Lung (tissue), 12 donors: ENCODE measurements around the gene THAP7. TPM values are rescaled to one million over a fixed set of nuclear protein-coding genes. Genes with fewer than 3 reads are reported as not detected.

ENCODE experiments used
- ATAC-seq: fragments of 200-7000 bp; cut with Tn5 transposase; one replicate; pipeline ENCODE4 v1.9.1; 2020; ENCODE audit warnings: moderate number of reproducible peaks; ENCODE audit not compliant: insufficient read depth, low FRiP score
- DNase-seq, 3 donors: peaks; one replicate each; pipeline ENCODE4 v3.0.0-alpha.2; 2013 to 2017
- H3K27ac ChIP-seq, 2 donors: one replicate each; pipeline ENCODE4 v1.5.1; 2013; ENCODE audit warnings: mild to moderate bottlenecking in 2 of 2, moderate library complexity in 2 of 2, control low read depth in 1 of 2, inconsistent platforms in 1 of 2, low read depth in 1 of 2, low read length in 1 of 2
- H3K27me3 ChIP-seq, 3 donors: one replicate each; pipeline ENCODE4 v1.5.1; 2013; ENCODE audit warnings: low read length in 2 of 3; ENCODE audit not compliant: control insufficient read depth in 3 of 3, insufficient read depth in 3 of 3
- H3K36me3 ChIP-seq, 4 donors: one replicate each; pipeline ENCODE4 v1.5.1; 2013; ENCODE audit warnings: low read length in 4 of 4, mild to moderate bottlenecking in 1 of 4, moderate library complexity in 1 of 4; ENCODE audit not compliant: control insufficient read depth in 4 of 4, insufficient read depth in 4 of 4
- H3K4me1 ChIP-seq, 5 donors: one replicate each; pipeline ENCODE4 v1.5.1; 2013; ENCODE audit warnings: low read length in 5 of 5, mild to moderate bottlenecking in 2 of 5, moderate library complexity in 1 of 5; ENCODE audit not compliant: control insufficient read depth in 5 of 5, insufficient read depth in 5 of 5
- H3K4me3 ChIP-seq: one replicate; pipeline ENCODE4 v1.5.1; 2013; ENCODE audit warnings: mild to moderate bottlenecking, control low read depth, moderate library complexity
- H3K9ac ChIP-seq, 2 donors: one replicate each; pipeline ENCODE4 v1.5.1; 2013; ENCODE audit warnings: low read length in 2 of 2, control low read depth in 1 of 2; ENCODE audit not compliant: insufficient read depth in 1 of 2
- H3K9me3 ChIP-seq, 4 donors: one replicate each; pipeline ENCODE4 v1.5.1; 2013; ENCODE audit warnings: low read length in 3 of 4, mild to moderate bottlenecking in 1 of 4, moderate library complexity in 1 of 4; ENCODE audit not compliant: control insufficient read depth in 4 of 4, insufficient read depth in 3 of 4
- WGBS, 2 donors: extraction: QIAGEN DNeasy Blood & Tissue Kit; methylation state at CpG; one replicate each; pipeline ENCODE4 v1.1.7; 2013; 5-methylcytosine and 5-hydroxymethylcytosine counted together
- polyA plus RNA-seq, 2 donors: library from polyadenylated mRNA; stranded (reverse); fragments of 200-250 nt; gene quantifications; one replicate each; pipeline ENCODE4 v1.2.1, GENCODE V29; 2013
- total RNA-seq, 2 donors: library from RNA; depleted of rRNA in 1 of 2; stranded (reverse); fragments of >200 nt in 1 of 2; gene quantifications; one replicate each; pipeline ENCODE4 v1.2.1, GENCODE V29; 2014 to 2021
- TF ChIP-seq, protein P1 (sequence below): IDR thresholded peaks from 2 replicates; pipeline ENCODE4 v1.5.1; 2012; ENCODE audit warnings: mild to moderate bottlenecking; ENCODE audit errors: control extremely low read depth, extremely low read depth
- donor health status: control.
- donor health status: control.
- donor health status: Bipolar disorder and iron deficiency.
- donor health status: healthy.
- donor health status: DM: yes; HTN: yes; CAD: no.

Gene THAP7
- total and polyA plus RNA-seq, 4 donors: 20.4 to 61.3 (median 27.6) TPM

DNA sequence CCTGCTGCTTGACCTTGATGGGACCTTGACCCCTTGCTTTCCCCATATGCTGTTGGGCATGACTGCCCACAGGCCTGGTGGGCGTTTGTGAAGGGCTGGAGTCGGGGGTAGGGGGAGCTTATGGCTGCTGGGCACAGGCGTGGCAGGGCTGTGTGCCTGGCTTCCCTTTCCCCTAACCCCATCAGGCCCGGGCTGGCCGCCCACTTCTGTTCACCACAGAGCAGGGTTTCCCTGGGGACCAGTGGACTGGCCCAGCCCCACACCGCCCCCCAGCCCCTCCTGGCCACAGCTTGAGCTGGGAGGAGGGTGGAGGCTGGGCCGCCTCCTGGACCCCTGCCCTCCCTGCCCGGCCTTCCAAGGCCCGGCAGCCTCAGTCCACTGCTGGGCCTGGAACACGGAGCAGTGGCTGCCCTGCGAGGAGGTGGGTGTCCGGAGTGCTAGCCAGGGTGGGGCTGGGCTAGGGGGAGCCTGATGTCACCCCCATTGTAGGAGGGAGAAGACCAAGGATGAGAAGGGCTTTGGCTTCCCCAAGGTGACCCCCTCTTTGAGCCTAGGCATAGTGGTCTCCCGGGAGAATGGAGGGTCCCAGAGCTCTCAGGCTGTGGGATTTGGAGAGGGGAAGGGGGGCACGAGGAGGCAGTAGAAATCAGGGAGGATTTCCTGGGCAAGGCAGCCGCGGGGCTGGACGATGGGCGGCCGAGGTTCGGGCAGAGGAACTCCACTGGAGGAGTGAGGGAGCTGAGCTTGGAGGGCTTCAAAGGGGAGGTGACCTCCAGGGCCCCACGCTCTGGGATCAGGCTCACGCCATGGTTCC is 34.8 kb downstream of the THAP7 start, which contains the start of gene AIFM3:
AIFM3 (plus strand) TSS at position 373 of the 814 bp plus-strand sequence. CDS start 690 bp downstream, outside the sequence.
- ATAC-seq (no peak), DNase-seq (no peak)
- H3K27ac ChIP-seq: no peak within 1 kb of the TSS
- H3K4me1 ChIP-seq: peaks cover 0 to 3% (median 0%) of the 10 kb centered on the region in 5 donors
- H3K9ac ChIP-seq: no peak within 1 kb of the TSS
- H3K4me3 ChIP-seq: no peak within 1 kb of the TSS
- H3K27me3 ChIP-seq: peaks cover 0 to 16% (median 5%) of the 10 kb centered on the region in 3 donors
- no peaks in the 10 kb centered on the region for H3K9me3 ChIP-seq
- H3K36me3 ChIP-seq: no peaks in the 10 kb centered on the region
- 66 to 72% methylated on average over 21 to 22 of the region's 22 CpGs for WGBS, 2 donors
- TF ChIP-seq, protein P1, sequence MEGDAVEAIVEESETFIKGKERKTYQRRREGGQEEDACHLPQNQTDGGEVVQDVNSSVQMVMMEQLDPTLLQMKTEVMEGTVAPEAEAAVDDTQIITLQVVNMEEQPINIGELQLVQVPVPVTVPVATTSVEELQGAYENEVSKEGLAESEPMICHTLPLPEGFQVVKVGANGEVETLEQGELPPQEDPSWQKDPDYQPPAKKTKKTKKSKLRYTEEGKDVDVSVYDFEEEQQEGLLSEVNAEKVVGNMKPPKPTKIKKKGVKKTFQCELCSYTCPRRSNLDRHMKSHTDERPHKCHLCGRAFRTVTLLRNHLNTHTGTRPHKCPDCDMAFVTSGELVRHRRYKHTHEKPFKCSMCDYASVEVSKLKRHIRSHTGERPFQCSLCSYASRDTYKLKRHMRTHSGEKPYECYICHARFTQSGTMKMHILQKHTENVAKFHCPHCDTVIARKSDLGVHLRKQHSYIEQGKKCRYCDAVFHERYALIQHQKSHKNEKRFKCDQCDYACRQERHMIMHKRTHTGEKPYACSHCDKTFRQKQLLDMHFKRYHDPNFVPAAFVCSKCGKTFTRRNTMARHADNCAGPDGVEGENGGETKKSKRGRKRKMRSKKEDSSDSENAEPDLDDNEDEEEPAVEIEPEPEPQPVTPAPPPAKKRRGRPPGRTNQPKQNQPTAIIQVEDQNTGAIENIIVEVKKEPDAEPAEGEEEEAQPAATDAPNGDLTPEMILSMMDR: no peak

DNA sequence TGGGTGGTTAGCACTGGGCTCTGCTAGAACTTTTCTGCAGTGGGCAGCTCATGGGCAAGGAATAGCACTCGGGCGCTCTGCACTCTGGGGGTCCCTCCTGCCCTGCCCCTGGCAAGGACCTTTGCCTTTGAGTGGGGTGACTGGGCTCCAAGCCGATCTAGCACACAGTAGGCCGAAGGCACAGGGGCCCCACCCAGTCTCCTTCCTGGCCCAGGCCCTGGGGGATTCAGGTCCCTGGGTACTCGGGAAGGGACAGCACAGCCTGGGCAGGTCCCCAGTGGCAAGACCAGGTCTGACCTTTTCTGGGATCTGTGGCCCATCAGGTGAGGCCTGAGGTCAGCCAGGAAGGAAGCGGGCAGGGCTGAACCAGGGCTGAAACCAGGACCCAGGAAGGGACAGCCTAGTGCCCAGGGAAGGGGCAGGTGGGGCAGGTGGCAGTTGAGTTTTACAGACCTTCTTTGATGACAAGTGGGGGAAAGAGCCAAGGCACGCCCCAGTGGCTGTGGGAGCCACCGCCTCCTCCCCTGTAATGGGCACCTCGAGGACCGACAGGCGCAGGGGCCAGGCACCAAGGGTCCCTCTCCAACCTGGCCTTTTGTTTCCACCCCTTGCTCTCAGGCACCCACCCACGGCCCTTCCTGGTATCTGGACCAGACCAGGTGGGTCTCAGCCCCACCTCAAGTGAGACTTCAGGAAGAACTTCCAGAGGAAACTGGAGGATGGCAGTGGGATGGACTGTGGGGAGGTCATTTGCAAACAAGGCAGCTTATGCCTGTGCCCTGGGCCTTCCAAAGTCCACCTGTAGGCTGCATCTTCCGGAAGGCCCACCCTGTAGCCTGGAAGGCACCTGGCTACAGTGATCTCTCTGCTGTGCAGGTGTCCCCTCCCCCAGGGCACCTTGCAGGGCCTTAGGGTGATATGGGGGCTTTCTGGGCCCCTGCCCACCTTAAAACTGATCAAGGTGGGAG is 35.7 kb downstream of the THAP7 start:
- no peak for DNase-seq

DNA sequence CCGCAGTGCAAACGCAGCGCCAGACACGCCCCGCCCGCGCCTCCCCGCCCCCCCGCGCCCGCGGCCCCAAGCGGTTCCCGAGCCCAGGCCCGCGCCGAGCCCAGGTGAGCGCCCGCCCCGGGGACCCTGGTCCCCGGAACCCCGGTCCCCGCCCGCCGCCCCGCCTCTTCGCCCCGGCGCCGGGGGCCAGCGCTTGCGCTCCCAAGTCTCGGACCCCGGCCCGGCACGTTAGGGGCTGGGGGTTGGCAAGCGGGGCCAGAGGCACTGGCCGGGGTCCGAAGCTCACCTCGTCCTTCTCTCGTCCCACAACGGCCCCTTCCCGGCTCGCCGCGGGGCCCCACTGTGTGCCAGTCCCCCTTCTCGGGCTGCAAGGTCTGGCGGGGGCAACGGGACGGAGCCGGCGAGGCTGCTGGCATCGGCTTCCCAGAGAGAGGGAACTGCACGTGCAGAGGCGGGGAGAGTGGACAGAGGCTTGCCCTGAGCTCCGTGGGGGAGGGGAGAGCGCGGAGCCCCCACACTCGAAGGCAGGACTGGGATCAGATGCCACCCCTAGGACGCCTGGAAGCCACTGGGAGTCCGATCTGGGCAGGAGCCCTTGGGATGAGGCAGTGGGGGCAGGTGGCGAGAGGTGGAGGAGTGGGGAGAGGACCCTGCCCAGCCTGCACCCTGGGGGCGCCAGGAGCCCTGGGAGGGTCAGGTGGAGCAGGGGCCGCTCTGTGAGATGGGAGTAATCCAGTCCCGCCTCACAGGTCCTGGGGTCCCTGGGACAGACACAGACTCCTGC is 36.6 kb downstream of the THAP7 start:
- 8 to 14% methylated on average over 39 to 65 of the region's 65 CpGs for WGBS, 2 donors
- Histone ChIP-seq H3K9me3 (no peaks in the 10 kb centered on the region), H3K4me3 (no peak overlapping the region), H3K4me1 (peaks cover 0 to 3% (median 0%) of the 10 kb centered on the region in 5 donors), H3K9ac (no peak overlapping the region), H3K36me3 (no peaks in the 10 kb centered on the region), H3K27ac (no peak overlapping the region), H3K27me3 (peaks cover 0 to 16% (median 5%) of the 10 kb centered on the region in 3 donors)
- DNase-seq (no peak), ATAC-seq (no peak)
- TF ChIP-seq, protein P1: no peak

More for the DNA sequence above, 35.7 kb downstream of the THAP7 start:
- no peak overlapping the region for H3K27ac ChIP-seq
- peaks cover 0 to 3% (median 0%) of the 10 kb centered on the region in 5 donors for H3K4me1 ChIP-seq
- TF ChIP-seq, protein P1: no peak
- H3K9ac ChIP-seq: no peak overlapping the region
- peaks cover 0 to 16% (median 5%) of the 10 kb centered on the region in 3 donors for H3K27me3 ChIP-seq
- no peak overlapping the region for H3K4me3 ChIP-seq
- H3K36me3 ChIP-seq: no peaks in the 10 kb centered on the region
- H3K9me3 ChIP-seq: no peaks in the 10 kb centered on the region
- no peak for ATAC-seq
- 86 to 88% methylated on average over 13 of the region's 13 CpGs for WGBS, 2 donors
